ENCODE data around the gene HOXB1. TPM values are rescaled to one million over a fixed set of nuclear protein-coding genes. Genes with fewer than 3 reads are reported as not detected.
A peak's percentile ranks its signal among the peaks of the same experiment; 100 is the strongest.

The HOXB1 gene
- total RNA-seq, 4 donors from 2014 or later: not detected

- DNase-seq (ENCODE audit: low spot score in 2 of 2): no peak
- Histone ChIP-seq H3K27ac (peak overlapping the region; percentile 85), H3K4me1 (peaks cover 70% of the 10 kb centered on the region), H3K9me3 (no peaks in the 10 kb centered on the region), H3K4me3 (peak overlapping the region; percentile 54), H3K27me3 (no peaks in the 10 kb centered on the region), H3K36me3 (peaks cover 16% of the 10 kb centered on the region)
- 50% methylated on average over 25 of the region's 44 CpGs for WGBS
- TF ChIP-seq POLR2A (IDR thresholded peaks at IDR 0.05) (no peak), CTCF (IDR thresholded peaks at IDR 0.05) (no peak), POLR2AphosphoS5 (IDR thresholded peaks at IDR 0.05) (no peak), EP300 (IDR thresholded peaks at IDR 0.05) (no peak)
Measured at GRCh38 chr17:48554412-48555257, 23.8 kb upstream of the HOXB1 start.

- H3K36me3 ChIP-seq: peaks cover 16% of the 10 kb centered on the region
- TF ChIP-seq EP300 (IDR thresholded peaks at IDR 0.05): no peak
- no peak for TF ChIP-seq POLR2A (IDR thresholded peaks at IDR 0.05)
- no peak for TF ChIP-seq CTCF (IDR thresholded peaks at IDR 0.05)
- TF ChIP-seq POLR2AphosphoS5 (IDR thresholded peaks at IDR 0.05): no peak
- peak overlapping the region; percentile 54 for H3K4me3 ChIP-seq
- H3K4me1 ChIP-seq: peaks cover 64% of the 10 kb centered on the region
- H3K27ac ChIP-seq: peak overlapping the region; percentile 85
- no peaks in the 10 kb centered on the region for H3K27me3 ChIP-seq
- DNase-seq (ENCODE audit: low spot score in 2 of 2): no peak
- WGBS: 84% methylated on average over 1 of the region's 1 CpG
- H3K9me3 ChIP-seq: no peaks in the 10 kb centered on the region
Measured at GRCh38 chr17:48553826-48554225, 23.0 kb upstream of the HOXB1 start.

DNA sequence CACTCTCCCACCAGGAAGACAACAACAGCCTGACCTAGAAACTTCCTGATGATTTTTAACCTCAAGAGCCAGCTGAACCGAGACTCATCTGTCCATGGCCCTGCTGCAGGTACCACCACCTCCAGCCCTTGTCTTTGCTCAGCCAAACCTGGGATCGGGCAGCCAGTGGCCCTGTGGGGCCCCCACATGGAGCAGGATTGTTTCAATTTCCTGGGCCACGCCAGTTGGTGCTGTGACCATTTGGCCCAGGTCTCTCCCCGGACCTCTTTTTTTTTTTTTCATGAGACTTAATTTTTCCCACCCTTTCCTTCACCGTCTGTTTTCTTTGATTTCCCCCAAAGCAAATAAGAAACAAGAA lies 22.4 kb upstream of the HOXB1 start:
- no peaks in the 10 kb centered on the region for H3K27me3 ChIP-seq
- TF ChIP-seq POLR2A (IDR thresholded peaks at IDR 0.05) (no peak), CTCF (IDR thresholded peaks at IDR 0.05) (no peak), EP300 (IDR thresholded peaks at IDR 0.05) (no peak), POLR2AphosphoS5 (IDR thresholded peaks at IDR 0.05) (no peak)
- no peaks in the 10 kb centered on the region for H3K9me3 ChIP-seq
- no peak overlapping the region for H3K4me3 ChIP-seq
- H3K27ac ChIP-seq: peak overlapping the region; percentile 55
- 61% methylated on average over 5 of the region's 5 CpGs for WGBS
- peaks cover 16% of the 10 kb centered on the region for H3K36me3 ChIP-seq
- H3K4me1 ChIP-seq: peaks cover 63% of the 10 kb centered on the region
- no peak for DNase-seq (ENCODE audit: low spot score in 2 of 2)

DNA sequence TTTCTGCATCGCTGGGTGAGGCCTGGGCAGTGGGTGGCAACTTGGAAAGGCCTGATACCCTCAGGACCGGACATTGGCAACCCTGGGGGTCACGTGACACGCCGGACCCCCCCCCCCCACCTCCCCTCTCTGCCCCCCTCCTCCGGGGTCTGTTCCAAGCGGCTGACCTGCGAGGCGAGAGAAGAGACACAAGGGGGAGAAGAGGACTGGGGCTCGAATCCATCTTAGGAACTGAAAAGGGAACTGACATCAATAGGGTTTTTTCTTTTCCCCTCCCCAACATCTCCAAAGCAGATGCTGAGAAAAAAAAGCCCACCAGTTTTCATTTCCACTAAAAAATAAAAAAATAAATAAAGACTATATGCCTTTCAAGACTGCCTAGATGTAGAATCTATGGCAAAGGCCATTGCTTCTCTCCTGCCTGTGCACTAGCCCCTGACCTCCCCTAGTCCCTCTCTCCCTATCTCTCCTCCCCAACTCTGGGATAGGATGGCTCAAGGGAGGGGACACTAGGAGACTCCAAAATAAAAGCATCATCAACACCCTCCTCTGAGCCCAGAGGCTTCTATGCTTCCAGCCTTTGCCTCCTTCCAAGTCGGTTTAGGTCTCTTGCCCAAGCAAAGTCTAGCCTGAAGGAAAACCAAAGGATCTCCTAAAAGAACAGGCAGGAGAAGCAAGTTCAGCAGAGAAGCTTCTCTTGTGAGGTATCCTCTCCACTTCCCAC lies 21.8 kb upstream of the HOXB1 start:
- peak in 1 of 3 donors; percentile 14 for TF ChIP-seq POLR2AphosphoS5 (IDR thresholded peaks at IDR 0.05)
- TF ChIP-seq CTCF (IDR thresholded peaks at IDR 0.05): no peak
- peak overlapping the region; percentile 55 for H3K27ac ChIP-seq
- peaks cover 16% of the 10 kb centered on the region for H3K36me3 ChIP-seq
- 54% methylated on average over 11 of the region's 11 CpGs for WGBS
- H3K4me1 ChIP-seq: peaks cover 62% of the 10 kb centered on the region
- DNase-seq (ENCODE audit: low spot score in 2 of 2): no peak
- no peaks in the 10 kb centered on the region for H3K27me3 ChIP-seq
- no peak overlapping the region for H3K4me3 ChIP-seq
- no peaks in the 10 kb centered on the region for H3K9me3 ChIP-seq

Data from suprapubic skin (tissue), 4 donors.